GM19043 (cell line): ENCODE data around the gene POT1.
"Not testable (repeated sequence)": the region's sequence is repeated elsewhere in the genome, so short reads cannot be mapped to it uniquely, and the experiment has no call there.

Experiments used
- ATAC-seq: cut with Tn5 transposase; IDR thresholded peaks from one replicate; pipeline ENCODE4 v1.9.1; 2021; ENCODE audit warnings: low read depth; ENCODE audit not compliant: unreplicated experiment

The POT1 gene, protein sequence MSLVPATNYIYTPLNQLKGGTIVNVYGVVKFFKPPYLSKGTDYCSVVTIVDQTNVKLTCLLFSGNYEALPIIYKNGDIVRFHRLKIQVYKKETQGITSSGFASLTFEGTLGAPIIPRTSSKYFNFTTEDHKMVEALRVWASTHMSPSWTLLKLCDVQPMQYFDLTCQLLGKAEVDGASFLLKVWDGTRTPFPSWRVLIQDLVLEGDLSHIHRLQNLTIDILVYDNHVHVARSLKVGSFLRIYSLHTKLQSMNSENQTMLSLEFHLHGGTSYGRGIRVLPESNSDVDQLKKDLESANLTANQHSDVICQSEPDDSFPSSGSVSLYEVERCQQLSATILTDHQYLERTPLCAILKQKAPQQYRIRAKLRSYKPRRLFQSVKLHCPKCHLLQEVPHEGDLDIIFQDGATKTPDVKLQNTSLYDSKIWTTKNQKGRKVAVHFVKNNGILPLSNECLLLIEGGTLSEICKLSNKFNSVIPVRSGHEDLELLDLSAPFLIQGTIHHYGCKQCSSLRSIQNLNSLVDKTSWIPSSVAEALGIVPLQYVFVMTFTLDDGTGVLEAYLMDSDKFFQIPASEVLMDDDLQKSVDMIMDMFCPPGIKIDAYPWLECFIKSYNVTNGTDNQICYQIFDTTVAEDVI

DNA sequence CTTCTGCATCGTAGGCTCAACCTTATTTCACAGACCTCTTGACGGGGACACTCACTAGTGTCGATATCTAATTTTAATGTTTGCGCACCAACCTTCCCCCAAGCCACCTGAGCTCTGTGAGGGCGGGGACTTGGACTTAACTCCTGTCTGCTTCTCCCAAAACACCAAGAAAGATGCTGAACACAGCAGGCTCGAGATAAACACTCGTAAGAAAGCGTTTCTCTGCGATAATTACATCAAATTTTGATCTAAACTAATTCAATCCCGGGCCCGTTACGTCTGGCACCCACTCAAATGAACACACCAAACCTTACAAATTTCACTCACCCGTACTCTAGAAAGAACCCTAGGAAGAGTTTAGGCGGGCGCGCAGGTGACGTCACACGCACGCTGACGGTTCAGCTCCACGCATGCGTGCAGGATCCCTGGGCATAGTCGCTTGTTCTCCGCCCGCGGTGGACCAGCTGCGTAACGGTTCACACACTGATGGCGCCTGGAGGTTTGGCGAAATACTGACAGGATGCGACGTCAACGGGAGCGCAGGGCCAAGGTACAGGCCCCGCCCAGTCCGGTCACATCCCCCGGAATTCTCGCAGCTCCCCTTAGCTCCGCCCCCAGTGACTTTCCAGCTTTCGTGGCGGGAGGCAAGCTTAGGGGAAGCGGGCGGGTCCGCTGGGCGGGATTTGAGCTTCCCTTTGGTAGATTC lies at the start of gene POT1:
Gene POT1, minus strand, starts transcription at position 359 of the 706 bp plus-strand sequence. CDS start 32,652 bp downstream, outside the sequence.
- ATAC-seq = peak; percentile 100

DNA sequence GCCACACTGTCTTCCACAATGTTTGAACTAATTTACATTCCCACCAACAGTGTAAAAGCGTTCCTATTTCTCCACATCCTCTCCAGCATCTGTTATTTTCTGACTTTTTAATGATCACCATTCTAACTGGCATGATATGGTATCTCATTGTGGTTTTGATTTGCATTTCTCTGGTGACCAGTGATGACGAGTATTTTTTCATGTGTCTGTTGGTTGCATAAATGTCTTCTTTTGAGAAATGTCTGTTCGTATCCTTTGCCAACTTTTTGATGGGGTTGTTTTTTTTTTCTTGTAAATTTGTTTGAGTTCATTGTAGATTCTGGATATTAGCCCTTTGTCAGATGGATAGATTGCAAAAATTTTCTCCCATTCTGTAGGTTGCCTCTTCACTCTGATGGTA lies 45.5 kb upstream of the POT1 start:
- not testable (repeated sequence) for ATAC-seq

DNA sequence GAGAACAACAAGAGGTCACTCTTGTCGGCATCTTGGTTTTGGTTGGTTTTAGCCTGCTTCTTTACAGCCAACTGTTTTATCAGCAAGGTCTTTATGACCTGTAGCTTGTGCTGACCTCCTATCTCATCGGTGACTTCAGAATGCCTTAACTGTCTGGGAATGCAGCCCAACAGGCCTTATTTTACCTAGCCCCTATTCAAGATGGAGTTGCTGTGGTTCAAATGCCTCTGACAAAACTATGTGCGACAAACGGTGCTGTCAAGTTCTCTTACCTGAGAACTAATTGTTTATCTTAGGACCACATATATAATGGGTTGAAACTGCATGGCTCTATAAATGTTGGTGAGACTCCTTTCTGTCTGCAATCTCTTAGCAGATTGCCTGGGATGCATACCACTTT lies 35.9 kb upstream of the POT1 start:
- no peak for ATAC-seq

DNA sequence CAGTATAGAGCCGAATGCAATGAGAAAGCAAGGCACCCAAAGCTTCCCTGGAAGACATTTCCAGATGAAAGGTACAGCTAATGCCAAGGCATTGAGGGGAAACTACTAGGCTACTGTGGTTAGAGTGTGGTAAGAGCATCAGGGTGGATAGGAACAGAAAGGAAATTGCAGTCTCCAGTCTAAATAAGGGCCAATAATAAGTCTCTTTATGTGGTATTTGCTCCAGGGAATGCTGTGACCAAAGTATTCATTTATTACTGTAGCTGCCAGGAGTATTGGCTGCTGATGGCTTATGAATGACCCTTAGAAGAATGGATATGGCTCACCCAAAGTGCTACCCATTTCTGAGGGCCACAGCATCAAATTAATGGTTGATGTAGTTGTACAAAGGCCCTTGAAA lies 30.1 kb upstream of the POT1 start:
- ATAC-seq = no peak

DNA sequence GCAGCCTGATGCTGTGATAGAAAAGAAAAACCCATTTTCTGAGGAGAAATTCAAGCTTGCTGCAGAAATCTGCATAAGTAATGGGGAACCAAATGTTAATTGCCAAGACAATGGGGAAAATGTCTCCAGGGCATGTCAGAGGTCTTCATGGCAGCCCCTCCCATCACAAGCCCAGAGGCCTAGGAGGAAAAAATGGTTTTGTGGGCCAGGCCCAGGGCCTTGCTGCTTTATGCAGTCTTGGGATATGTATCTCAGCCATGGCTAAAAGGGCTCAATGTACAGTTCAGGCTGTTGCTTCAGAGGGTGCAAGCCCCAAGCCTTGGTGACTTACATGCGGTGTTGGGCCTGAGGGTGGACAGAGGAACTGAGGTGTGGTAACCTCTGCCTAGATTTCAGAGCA lies 28.3 kb upstream of the POT1 start:
- ATAC-seq = not testable (repeated sequence)

DNA sequence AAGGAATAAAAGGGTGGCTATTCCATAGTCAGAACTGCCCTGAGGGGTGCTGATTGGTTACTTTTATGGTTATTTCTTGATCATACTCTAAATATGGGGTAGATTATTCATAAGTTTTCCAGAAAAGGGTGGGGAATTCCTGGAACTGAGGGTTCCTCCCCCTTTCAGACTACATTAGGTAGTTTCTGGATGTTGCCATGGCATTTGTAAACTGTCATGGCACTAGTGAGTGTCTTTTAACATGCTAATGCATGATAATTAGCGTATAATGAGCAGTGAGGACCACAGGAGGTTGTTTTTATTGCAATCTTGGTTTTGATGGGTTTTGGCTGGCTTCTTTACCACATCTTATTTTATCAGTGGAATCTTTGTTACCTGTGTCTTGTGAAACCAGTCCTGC lies 26.5 kb upstream of the POT1 start:
- ATAC-seq = no peak

DNA sequence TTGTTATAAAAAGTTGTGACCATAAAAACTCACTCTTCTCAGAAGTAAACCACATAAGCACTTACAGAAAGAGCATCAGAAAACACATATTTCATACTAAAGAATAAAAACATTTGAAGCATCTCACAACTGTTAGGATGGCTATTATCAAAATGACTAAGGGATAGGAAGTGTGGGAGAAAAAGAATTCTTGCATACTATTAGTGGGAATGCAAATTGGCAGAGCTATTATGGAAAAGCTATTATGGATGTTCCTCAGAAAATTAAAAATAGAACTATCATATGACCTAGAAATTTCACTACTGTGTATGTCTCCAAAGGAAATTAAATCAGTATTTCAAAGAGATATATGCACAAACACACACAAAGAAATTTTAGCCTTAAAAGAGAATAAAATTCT lies 25.2 kb upstream of the POT1 start:
- no peak for ATAC-seq

DNA sequence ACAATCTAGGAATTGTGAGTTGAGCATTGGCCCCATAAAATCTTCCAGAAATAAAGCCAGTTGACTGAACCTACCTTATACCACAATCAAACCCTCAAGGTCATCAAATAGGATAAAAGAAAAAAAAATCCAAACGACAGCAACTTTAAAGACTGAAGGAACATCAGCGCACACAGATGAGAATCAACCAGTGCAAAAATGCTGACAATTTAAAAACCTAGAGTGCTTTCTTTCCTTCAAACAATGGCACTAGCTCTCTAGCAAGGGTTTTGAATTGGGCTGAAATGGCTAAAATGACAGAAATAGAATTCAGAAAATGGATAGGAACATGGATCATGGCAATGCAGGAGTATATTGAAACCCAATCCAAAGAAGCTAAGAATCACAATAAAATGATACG lies 16.1 kb upstream of the POT1 start:
- ATAC-seq = no peak

DNA sequence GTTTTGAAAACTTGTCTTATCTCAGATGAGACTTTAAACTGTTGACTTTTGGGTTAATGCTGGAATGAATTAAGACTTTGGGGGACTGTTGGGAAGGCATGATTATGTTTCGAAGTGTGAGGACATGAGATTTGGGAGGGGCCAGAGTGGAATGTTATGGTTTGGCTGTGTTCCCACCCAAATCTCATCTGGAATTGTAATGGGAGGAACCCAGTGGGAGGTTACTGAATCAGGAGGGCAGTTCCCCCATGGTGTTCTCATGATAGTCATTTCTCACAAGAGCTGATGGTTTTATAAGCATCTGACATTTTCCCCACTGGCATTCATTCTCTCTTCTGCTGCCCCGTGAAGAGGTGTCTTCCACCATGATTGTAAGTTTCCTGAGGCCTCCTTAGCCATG lies 13.8 kb upstream of the POT1 start:
- no peak for ATAC-seq

DNA sequence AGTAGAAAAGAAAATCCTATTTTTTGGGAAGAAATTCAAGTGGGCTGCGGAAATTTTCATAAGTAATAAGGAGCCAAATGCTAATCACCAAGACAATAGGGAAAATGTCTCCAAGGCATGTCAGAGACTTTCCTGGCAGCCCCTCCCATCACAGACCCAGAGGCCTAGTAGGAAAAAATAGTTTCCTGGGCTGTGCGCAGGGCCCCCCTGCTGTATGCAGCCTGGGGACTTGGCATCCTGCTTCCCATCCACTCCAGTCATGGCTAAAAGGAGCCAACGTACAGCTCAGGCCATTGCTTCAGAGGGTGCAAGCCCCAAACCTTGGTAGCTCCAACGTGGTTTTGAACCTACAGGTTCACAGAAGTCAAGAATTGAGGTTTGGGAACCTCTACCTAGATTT lies 12.8 kb upstream of the POT1 start:
- no peak for ATAC-seq

DNA sequence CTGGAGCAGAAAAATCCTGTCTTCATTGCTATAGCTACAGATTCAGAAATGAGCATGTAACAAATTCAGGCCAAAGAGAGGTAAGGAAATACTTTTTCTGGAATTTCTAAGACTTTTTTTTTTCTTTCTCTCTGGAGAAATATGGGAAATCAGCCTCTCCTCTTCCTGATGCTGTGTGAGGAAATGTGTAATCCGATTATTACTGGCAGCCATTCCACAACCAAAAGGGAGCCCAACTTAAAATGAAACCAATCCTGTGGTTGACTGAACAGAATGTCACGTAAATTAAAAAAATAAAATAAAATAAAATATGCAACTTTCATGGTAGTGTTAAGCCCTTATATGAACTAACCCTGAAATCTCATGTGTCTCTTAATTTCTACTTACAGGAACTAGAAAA lies 10.7 kb upstream of the POT1 start:
- no peak for ATAC-seq

DNA sequence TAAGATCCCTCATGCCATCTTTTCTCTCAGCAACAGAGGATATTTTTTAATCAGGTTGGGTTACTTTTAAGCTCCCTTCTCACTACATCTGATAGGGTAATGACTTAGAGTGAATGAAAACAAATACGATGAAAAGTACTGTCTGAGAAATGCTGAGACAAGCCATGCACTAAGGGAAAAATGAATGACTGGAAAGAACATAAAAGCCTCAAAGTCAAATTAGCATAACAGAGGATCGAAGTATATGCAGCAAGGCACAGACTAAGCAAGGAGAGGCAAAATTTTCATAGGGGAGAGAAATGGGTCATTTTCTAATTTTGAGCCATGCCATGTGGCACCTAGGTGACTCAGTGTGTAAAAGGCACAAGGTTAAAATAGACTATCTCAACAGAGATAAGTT lies 8.5 kb upstream of the POT1 start:
- no peak for ATAC-seq

DNA sequence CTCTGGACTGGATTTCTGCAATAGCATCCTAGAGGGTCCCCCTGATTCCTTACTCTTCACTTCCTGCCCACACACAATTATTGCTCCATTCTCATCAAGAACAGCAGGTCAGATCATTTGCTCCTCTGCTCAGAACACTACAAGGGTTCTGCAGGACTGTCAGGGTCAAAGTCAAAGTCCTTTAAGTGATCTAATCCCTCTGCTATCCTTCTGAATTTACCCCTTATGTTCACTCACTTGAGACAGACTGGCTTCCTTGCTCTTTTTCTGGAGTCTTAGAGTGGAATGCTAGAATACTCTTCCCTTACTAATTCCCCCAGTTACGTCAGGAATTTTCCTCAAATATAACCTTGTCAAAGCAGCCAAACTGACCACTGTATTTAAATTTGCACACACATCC lies 7.5 kb upstream of the POT1 start:
- no peak for ATAC-seq

DNA sequence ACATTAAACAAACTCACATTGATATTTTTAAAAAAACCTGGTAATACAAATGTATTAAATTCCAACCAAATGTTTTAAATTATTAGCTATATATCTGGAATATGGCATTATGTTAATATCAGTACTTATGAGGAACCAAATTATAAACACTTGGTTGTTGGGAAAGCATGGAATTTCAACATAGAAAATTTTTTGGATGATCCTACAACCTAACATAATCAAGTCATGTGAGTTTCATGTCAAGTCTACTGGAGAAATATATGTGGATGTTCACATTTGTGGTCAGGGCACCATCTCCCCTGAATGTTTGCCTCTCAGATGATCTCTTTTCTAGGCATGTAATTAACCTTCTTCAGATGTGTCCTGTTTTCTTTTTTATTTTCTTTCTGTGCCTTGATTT lies 5.2 kb upstream of the POT1 start:
- no peak for ATAC-seq

DNA sequence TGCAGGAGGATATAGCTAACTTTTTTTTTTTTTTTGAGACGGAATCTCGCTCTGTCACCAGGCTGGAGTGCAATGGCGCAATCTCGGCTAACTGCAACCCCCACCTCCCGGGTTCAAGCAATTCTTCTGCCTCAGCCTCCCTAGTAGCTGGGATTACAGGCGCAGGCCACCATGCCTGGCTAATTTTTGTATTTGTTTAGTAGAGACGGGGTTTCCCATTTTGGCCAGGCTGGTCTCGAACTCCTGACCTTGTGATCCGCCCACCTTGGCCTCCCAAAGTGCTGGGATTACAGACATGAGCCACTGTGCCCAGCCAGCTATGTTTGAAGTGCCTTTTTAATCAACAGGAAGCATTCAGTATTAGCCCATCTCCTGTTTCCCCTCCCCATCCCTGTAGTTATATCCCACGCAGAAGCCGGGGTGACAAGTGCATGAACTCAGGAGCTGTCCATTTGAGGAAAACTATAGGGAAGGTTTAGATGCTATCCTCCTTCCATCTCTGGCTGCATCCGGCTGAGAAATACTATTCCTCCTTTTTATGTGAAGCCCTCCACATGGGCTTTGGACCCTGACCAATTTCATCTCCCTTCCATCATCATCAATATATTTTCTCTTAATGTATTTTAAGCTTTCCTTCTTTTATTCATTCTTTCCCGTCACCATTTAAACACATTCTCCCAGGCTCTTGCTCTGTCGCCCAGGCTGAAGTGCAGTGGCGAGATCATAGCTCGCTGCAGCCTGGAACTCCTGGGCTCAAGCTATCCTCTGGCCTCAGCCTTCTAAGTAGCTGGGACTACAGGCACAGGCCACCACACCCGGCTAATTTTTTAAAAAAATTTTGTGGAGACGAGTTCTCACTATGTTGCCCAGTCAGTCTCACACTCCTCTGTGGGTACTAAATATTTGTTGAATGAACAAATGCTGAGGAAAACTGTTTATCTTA lies 1.3 kb upstream of the POT1 start:
- no peak for ATAC-seq

DNA sequence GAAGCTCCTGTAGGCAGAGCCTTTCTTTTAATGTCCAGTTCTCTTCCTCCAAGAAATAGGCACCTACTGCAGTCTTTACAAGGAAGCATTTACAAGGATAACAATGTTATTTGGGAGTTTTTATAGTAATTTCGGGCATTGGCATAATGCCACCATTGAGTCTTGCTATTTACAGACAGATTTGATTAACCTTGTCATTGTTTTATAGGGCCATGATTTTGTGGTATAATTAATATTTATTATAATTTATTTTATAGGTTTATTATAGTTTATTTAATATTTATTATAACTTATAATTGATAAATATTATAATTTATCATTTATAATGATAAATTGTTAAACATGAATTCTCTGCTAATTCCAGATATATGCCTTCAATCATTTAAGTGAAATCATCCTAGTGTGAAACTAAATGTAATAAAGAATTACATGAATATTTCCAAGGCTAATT lies 573 bp upstream of the POT1 start:
- ATAC-seq = peak; percentile 0

DNA sequence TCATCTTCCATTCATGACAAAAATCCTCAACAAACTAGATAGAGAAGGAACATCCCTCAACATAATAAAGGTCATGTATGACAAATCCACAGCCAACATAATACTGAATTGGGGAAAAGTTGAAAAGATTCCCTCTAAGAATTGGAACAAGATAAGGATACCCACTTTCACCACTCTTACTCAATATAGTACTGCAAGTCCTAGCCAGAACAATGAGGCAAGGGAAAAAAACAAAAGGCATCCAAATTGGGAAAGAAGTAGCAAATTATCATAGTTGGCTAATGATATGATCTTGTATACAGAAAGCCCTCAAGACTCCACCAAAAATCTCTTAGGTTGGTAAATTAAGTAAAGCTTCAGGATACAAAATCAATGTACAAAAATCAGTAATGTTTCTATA lies 4.7 kb downstream of the POT1 start:
- no peak for ATAC-seq

DNA sequence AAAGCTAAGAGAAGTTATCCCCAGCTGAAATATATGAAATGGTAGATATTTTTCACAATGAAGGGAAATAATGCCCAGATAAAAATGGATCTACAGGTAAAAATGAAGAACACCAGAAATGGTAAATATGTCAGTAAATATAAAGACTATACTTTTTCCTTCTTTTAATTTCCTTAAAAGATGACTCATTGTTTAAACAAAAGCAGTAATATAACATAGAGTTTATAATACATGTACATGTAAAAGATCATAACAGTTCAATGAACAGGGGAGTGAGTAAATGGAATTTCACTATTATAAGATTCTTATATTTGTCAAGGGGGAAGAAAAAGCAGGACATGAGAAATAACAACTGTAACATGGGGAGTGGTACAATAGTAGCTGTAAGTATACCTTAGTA lies 7.4 kb downstream of the POT1 start:
- no peak for ATAC-seq

DNA sequence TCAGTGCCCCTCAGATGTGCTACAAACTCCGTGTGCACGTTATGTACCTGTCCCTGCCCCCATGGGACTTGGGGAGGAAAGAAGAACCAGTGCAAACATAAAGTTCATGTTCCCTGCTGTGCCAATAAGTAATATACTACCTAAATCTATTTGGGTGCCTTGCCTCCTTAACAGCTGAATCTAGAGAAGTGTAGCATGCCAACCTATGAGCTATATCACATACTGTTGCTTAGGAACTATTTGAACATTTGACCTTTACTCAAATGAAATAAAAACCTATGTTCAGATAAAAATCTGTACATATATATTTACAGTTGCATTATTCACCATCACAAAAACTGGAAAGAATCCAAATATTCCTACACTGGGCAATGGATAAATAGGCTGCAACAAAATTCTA lies 9.8 kb downstream of the POT1 start:
- no peak for ATAC-seq

DNA sequence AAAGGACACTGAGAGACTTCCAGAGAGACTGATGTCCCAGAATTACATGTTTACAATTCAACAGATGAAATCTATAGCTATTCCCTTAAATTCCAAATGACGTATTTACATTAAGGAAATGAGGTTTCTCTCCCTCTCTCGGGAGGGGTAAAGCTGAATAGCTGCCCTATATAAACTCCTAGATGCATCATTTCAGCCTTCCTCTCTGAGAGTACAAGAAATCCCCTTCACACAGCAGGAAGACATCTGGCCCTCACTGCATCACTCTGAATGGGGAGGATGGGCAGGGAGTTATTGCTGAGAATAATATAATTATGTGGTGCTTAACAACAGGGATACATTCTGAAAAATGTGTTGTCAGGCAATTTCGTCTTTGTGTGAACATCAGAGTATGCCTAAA lies 11.0 kb downstream of the POT1 start:
- peak; percentile 40 for ATAC-seq

DNA sequence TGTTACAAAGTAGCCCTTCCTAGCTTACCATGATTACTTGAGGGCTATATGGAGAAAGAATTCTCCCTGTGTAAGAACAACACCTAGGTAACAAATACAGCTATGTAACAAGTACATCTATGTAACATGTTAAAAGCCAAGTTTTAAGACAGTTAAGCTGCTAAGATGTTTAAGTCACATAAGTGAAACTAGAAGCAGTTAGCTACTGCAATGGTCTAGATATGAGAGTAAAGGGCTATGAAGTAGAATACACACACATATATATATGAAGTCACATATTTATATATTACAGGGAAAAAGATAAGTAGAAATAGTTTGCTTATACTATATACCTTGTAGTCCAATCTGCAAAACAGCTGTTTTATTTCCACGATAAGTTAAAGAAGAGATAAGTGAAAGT lies 14.4 kb downstream of the POT1 start:
- peak; percentile 35 for ATAC-seq
